Caco-2 (cell line): Measurements from ENCODE around the gene SPEM3. TPM values are rescaled to one million over a fixed set of nuclear protein-coding genes. Genes with fewer than 3 reads are reported as not detected.
A peak's percentile ranks its signal among the peaks of the same experiment; 100 is the strongest.
"Not testable (repeated sequence)": the region's sequence is repeated elsewhere in the genome, so short reads cannot be mapped to it uniquely, and the experiment has no call there.

Experiments
- BruUV-seq: library from RNA; stranded (reverse); fragments of 400-500 nt; replicated peaks from 2 replicates; lab custom pipeline; 2021; lab: Mats Ljungman, UMichigan
- CTCF ChIA-PET: fragments of 300-600 bp; sonication (Branson Sonifier 250); formaldehyde crosslinking; loops from one replicate; lab custom pipeline; 2022; ENCODE audit warnings: antibody characterized with exemption; lab: Charles Lee
- POLR2A ChIA-PET: fragments of 300-600 bp; sonication (Branson Sonifier 250); formaldehyde crosslinking; loops from one replicate; lab custom pipeline; 2022; ENCODE audit warnings: antibody characterized with exemption; lab: Charles Lee
- DNase-seq, 2 experiments: peaks; one replicate each; pipeline versions ENCODE4 v3.0.0 to v3.0.0-alpha.2; 2020 to 2022
- H3K27me3 ChIP-seq: replicated peaks from 2 replicates; pipeline ENCODE4 v1.6.0; 2011; ENCODE audit warnings: low read length; ENCODE audit not compliant: control insufficient read depth, insufficient read depth
- H3K36me3 ChIP-seq: 2 replicates; pipeline ENCODE4 v1.5.1; 2011; ENCODE audit warnings: low read length; ENCODE audit not compliant: control insufficient read depth, insufficient read depth
- H3K4me1 ChIP-seq: fragments of 250-450 bp; sonication (Bioruptor Pico); 2 replicates; pipeline ENCODE4 v1.5.1; 2020; ENCODE audit warnings: mild to moderate bottlenecking
- H3K4me3 ChIP-seq: 2 replicates; pipeline ENCODE4 v1.5.1; 2011; ENCODE audit warnings: low read depth, mild to moderate bottlenecking, control low read depth, low read length
- H3K9me3 ChIP-seq: fragments of 250-450 bp; sonication (Bioruptor Pico); 2 replicates; pipeline ENCODE4 v1.5.1; 2020; ENCODE audit warnings: mild to moderate bottlenecking, moderate library complexity
- H3K27ac Mint-ChIP-seq: one replicate; pipeline ENCODE4 v1.8.0; 2022; ENCODE audit warnings: mixed read lengths; ENCODE audit not compliant: unreplicated experiment
- H3K27me3 Mint-ChIP-seq: one replicate; pipeline ENCODE4 v1.8.0; 2022; ENCODE audit warnings: mixed read lengths; ENCODE audit not compliant: insufficient read depth, unreplicated experiment
- H3K36me3 Mint-ChIP-seq: one replicate; pipeline ENCODE4 v1.8.0; 2022; ENCODE audit warnings: mild to moderate bottlenecking, mixed read lengths; ENCODE audit not compliant: insufficient read depth, unreplicated experiment
- H3K4me1 Mint-ChIP-seq: one replicate; pipeline ENCODE4 v1.8.0; 2022; ENCODE audit warnings: low read depth, mixed read lengths; ENCODE audit not compliant: unreplicated experiment
- H3K4me3 Mint-ChIP-seq: one replicate; pipeline ENCODE4 v1.8.0; 2022; ENCODE audit warnings: mild to moderate bottlenecking, moderate library complexity, mixed read lengths; ENCODE audit not compliant: unreplicated experiment
- H3K9me3 Mint-ChIP-seq: one replicate; pipeline ENCODE4 v1.8.0; 2022; ENCODE audit warnings: mixed read lengths; ENCODE audit not compliant: unreplicated experiment
- CTCF ChIP-seq, 2 experiments: fragments of 200-600 bp in 1 of 2; IDR thresholded peaks; 1 replicate in 1 of 2; 2 replicates in 1 of 2; pipeline versions ENCODE4 v1.5.1 to v1.8.0; 2011 to 2022; ENCODE audit warnings: antibody characterized with exemption in 1 of 2, control low read depth in 1 of 2, inconsistent platforms in 1 of 2, low read depth in 1 of 2, low read length in 1 of 2, mild to moderate bottlenecking in 1 of 2, moderate library complexity in 1 of 2; ENCODE audit not compliant: insufficient read depth in 1 of 2, severe bottlenecking in 1 of 2, unreplicated experiment in 1 of 2
- intact Hi-C: fragments of 100-400 bp; cut with micrococcal nuclease; formaldehyde crosslinking; loops from one replicate; pipeline ENCODE4 v1.10.0; 2022; ENCODE audit not compliant: unreplicated experiment
- total RNA-seq: library from RNA; stranded (reverse); gene quantifications from 2 replicates; pipeline ENCODE4 v1.2.3, GENCODE V29; 2022

Gene SPEM3
- total RNA-seq, 1 experiment from 2014 or later: not detected

- H3K27ac Mint-ChIP-seq: no peak overlapping the region
- peaks cover 15% of the 10 kb centered on the region for H3K36me3 Mint-ChIP-seq
- H3K4me3 Mint-ChIP-seq: no peak overlapping the region
- Histone ChIP-seq H3K4me1 (peaks cover 4% of the 10 kb centered on the region; the same call in 1 of the 2 replicates), H3K27me3 (no peaks in the 10 kb centered on the region), H3K36me3 (no peaks in the 10 kb centered on the region), H3K4me3 (no peak overlapping the region), H3K9me3 (no peaks in the 10 kb centered on the region)
- POLR2A ChIA-PET: no interaction called here
- TF ChIP-seq CTCF (IDR thresholded peaks at IDR 0.05; ENCODE audit: insufficient read depth in 1 of 2, low read depth in 1 of 2, low read length in 1 of 2, severe bottlenecking in 1 of 2, unreplicated experiment in 1 of 2): no peak
- H3K4me1 Mint-ChIP-seq: peaks cover 10% of the 10 kb centered on the region
- intact Hi-C loops: no loop called here
- DNase-seq: no peak
- no TSS peak for BruUV-seq
- no peaks in the 10 kb centered on the region for H3K9me3 Mint-ChIP-seq
- H3K27me3 Mint-ChIP-seq: no peaks in the 10 kb centered on the region
- CTCF ChIA-PET: interaction anchor here (0.6 kb wide), 1 partner anchor 12 kb away, joined by 3 read pairs; the partner anchor contains the start of gene POLR2A
Measured at GRCh38 chr17:7471729-7472128, 43.1 kb downstream of the SPEM3 start.

- DNase-seq: peak; percentile 50 to 57
- H3K4me1 ChIP-seq, POLR2A ChIA-PET, H3K4me3 ChIP-seq, H3K27me3 ChIP-seq, H3K27me3 Mint-ChIP-seq, H3K9me3 ChIP-seq, H3K9me3 Mint-ChIP-seq, H3K27ac Mint-ChIP-seq, BruUV-seq, H3K36me3 ChIP-seq, H3K4me3 Mint-ChIP-seq: not testable (repeated sequence)
- intact Hi-C loops: loop anchor here (5.0 kb wide), 1 partner anchor 122 kb away; the partner anchor contains the start of gene KCTD11
- Mint-ChIP-seq H3K4me1 (peaks cover 20% of the 10 kb centered on the region), H3K36me3 (peaks cover 21% of the 10 kb centered on the region)
- CTCF ChIA-PET: interaction anchor here (0.7 kb wide), 1 partner anchor 35 kb away, joined by 5 read pairs; no protein-coding TSS in a partner anchor
Measured at GRCh38 chr17:7474767-7475166, 46.1 kb downstream of the SPEM3 start.

- H3K36me3 ChIP-seq: no peaks in the 10 kb centered on the region
- H3K4me1 Mint-ChIP-seq: peaks cover 20% of the 10 kb centered on the region
- H3K4me3 Mint-ChIP-seq: peak overlapping the region; percentile 23
- H3K27ac Mint-ChIP-seq: peak overlapping the region; percentile 66
- H3K9me3 ChIP-seq: no peaks in the 10 kb centered on the region
- DNase-seq: no peak
- no peaks in the 10 kb centered on the region for H3K27me3 Mint-ChIP-seq
- ChIA-PET CTCF (interaction anchor here (0.5 kb wide), 1 partner anchor 456 kb away, joined by 3 read pairs; the partner anchor contains the start of gene TRAPPC1), POLR2A (no interaction called here)
- TF ChIP-seq CTCF (IDR thresholded peaks at IDR 0.05; ENCODE audit: insufficient read depth in 1 of 2, low read depth in 1 of 2, low read length in 1 of 2, severe bottlenecking in 1 of 2, unreplicated experiment in 1 of 2): no peak
- no peaks in the 10 kb centered on the region for H3K27me3 ChIP-seq
- intact Hi-C loops: loop anchor here (5.0 kb wide), 1 partner anchor 124 kb away; the partner anchor contains the start of gene KCTD11
- BruUV-seq: no TSS peak
- peaks cover 18% of the 10 kb centered on the region for H3K4me1 ChIP-seq
- H3K36me3 Mint-ChIP-seq: peaks cover 21% of the 10 kb centered on the region
- no peaks in the 10 kb centered on the region for H3K9me3 Mint-ChIP-seq
- no peak overlapping the region for H3K4me3 ChIP-seq
Measured at GRCh38 chr17:7475764-7476422, 47.2 kb downstream of the SPEM3 start.
